OCI-LY7 (cell line): ENCODE results near the gene ADAMTS2. TPM values are rescaled to one million over a fixed set of nuclear protein-coding genes. Genes with fewer than 3 reads are reported as not detected.

Experiments used
- BruUV-seq: library from RNA; stranded (reverse); fragments of 400-500 nt; replicated peaks from 2 replicates; lab custom pipeline; 2021; lab: Mats Ljungman, UMichigan
- CTCF ChIA-PET: fragments of 300-600 bp; sonication (Branson Sonifier 250); formaldehyde crosslinking; loops from one replicate; lab custom pipeline; 2022; ENCODE audit warnings: antibody characterized with exemption; ENCODE audit not compliant: unreplicated experiment; lab: Charles Lee
- POLR2A ChIA-PET: fragments of 300-600 bp; sonication (Branson Sonifier 250); formaldehyde crosslinking; loops from one replicate; lab custom pipeline; 2022; ENCODE audit warnings: antibody characterized with exemption; lab: Charles Lee
- DNase-seq: peaks from one replicate; pipeline ENCODE4 v3.0.0-alpha.2; 2015; ENCODE audit warnings: low spot score
- H2AFZ ChIP-seq: fragments of 200-600 bp; sonication (generic), shearing (Covaris generic); 2 replicates; pipeline ENCODE4 v1.6.1; 2014; ENCODE audit warnings: mild to moderate bottlenecking, antibody characterized with exemption, low read length, moderate library complexity
- H3K27ac ChIP-seq: fragments of 200-600 bp; sonication (generic); 2 replicates; pipeline ENCODE4 v1.5.1; 2014; ENCODE audit warnings: mixed run types, low read depth, mild to moderate bottlenecking, moderate library complexity, low read length, inconsistent platforms; ENCODE audit not compliant: poor library complexity, severe bottlenecking
- H3K36me3 ChIP-seq: fragments of 200-600 bp; sonication (generic); 2 replicates; pipeline ENCODE4 v1.6.1; 2014; ENCODE audit warnings: mild to moderate bottlenecking, antibody characterized with exemption, low read length, moderate library complexity, mixed read lengths; ENCODE audit not compliant: insufficient read depth
- H3K4me1 ChIP-seq: fragments of 200-600 bp; sonication (generic); 2 replicates; pipeline ENCODE4 v1.5.1; 2014; ENCODE audit warnings: mild to moderate bottlenecking, low read length; ENCODE audit not compliant: insufficient read depth, poor library complexity, severe bottlenecking
- H3K4me2 ChIP-seq: fragments of 200-600 bp; sonication (generic); 2 replicates; pipeline ENCODE4 v1.6.1; 2014; ENCODE audit warnings: mild to moderate bottlenecking, low read length
- H3K4me3 ChIP-seq: fragments of 200-600 bp; sonication (generic); 2 replicates; pipeline ENCODE4 v1.5.1; 2014; ENCODE audit warnings: mild to moderate bottlenecking, low read depth, low read length; ENCODE audit not compliant: poor library complexity, severe bottlenecking
- H3K79me2 ChIP-seq: fragments of 200-600 bp; sonication (generic); 2 replicates; pipeline ENCODE4 v1.6.1; 2016; ENCODE audit warnings: low read depth, mild to moderate bottlenecking, low read length, moderate library complexity, mixed read lengths; ENCODE audit not compliant: insufficient read depth
- H3K9me2 ChIP-seq: fragments of 200-600 bp; sonication (generic); 2 replicates; pipeline ENCODE4 v1.6.1; 2016; ENCODE audit warnings: mild to moderate bottlenecking, low read length, mixed read lengths; ENCODE audit not compliant: insufficient read depth
- H3K9me3 ChIP-seq: fragments of 200-600 bp; sonication (generic); 2 replicates; pipeline ENCODE4 v1.6.1; 2014; ENCODE audit warnings: mild to moderate bottlenecking, mixed run types, low read length, mixed read lengths
- H4K20me1 ChIP-seq: fragments of 200-600 bp; sonication (generic); 2 replicates; pipeline ENCODE4 v1.6.1; 2014; ENCODE audit warnings: mild to moderate bottlenecking, antibody characterized with exemption, low read length, moderate library complexity, mixed read lengths; ENCODE audit not compliant: insufficient read depth
- EZH2phosphoT487 ChIP-seq: fragments of 200-600 bp; sonication (generic); IDR thresholded peaks from 2 replicates; pipeline ENCODE4 v1.6.1; 2018; ENCODE audit warnings: low read depth, borderline replicate concordance, mild to moderate bottlenecking, mixed run types, antibody characterized with exemption, low read length, moderate library complexity, mixed read lengths
- intact Hi-C: fragments of 100-400 bp; cut with micrococcal nuclease; formaldehyde crosslinking; loops from one replicate; pipeline ENCODE4 v1.10.0; 2022; ENCODE audit not compliant: unreplicated experiment
- total RNA-seq, 2 experiments: library from RNA; depleted of rRNA in 1 of 2; stranded (reverse); fragments of >200 nt in 1 of 2; shearing (Covaris generic) in 1 of 2; gene quantifications; 2 replicates each; pipeline ENCODE4 v1.2.3, GENCODE V29; 2014 to 2022
- TF ChIP-seq, protein P1 (sequence below): fragments of 200-600 bp; sonication (generic); conservative IDR thresholded peaks from 2 replicates; pipeline ENCODE4 v1.5.1; 2014; ENCODE audit warnings: mild to moderate bottlenecking, antibody characterized with exemption, low read length, moderate library complexity, mixed read lengths

Gene ADAMTS2
- total RNA-seq, 2 experiments from 2014 or later: not detected

DNA sequence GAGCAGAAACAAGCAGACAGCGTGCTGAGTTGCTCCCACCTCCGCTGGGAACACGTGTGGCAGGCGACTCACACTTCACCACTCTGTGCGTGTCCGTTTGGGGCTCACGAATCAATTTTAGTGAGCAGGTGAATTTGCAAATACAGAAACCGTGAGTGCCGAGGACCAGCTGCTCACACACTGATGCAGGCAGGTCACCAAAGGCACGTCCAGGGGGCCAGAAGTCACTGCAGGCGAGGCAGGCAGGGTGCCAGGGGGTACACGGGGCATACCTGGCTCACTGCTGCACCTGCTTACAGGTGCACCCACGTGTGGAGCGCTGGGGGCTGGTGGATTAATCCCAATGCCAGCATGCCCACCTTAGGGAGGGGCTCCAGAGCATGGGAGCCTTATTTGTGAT is 216.3 kb downstream of the ADAMTS2 start:
- H3K4me1 ChIP-seq: no peaks in the 10 kb centered on the region
- no peak overlapping the region for H3K4me3 ChIP-seq
- H3K9me2 ChIP-seq: no peaks in the 10 kb centered on the region
- intact Hi-C loops: no loop called here
- no peaks in the 10 kb centered on the region for H3K36me3 ChIP-seq
- no peaks in the 10 kb centered on the region for H3K9me3 ChIP-seq
- H3K4me2 ChIP-seq: no peak overlapping the region
- no peaks in the 10 kb centered on the region for H4K20me1 ChIP-seq
- no peak overlapping the region for H3K27ac ChIP-seq
- no peak overlapping the region for H2AFZ ChIP-seq
- no peak for DNase-seq
- BruUV-seq: no TSS peak
- no peaks in the 10 kb centered on the region for H3K79me2 ChIP-seq
- CTCF ChIA-PET: no interaction called here
- POLR2A ChIA-PET: no interaction called here
- TF ChIP-seq EZH2phosphoT487: no peak
- TF ChIP-seq, protein P1, sequence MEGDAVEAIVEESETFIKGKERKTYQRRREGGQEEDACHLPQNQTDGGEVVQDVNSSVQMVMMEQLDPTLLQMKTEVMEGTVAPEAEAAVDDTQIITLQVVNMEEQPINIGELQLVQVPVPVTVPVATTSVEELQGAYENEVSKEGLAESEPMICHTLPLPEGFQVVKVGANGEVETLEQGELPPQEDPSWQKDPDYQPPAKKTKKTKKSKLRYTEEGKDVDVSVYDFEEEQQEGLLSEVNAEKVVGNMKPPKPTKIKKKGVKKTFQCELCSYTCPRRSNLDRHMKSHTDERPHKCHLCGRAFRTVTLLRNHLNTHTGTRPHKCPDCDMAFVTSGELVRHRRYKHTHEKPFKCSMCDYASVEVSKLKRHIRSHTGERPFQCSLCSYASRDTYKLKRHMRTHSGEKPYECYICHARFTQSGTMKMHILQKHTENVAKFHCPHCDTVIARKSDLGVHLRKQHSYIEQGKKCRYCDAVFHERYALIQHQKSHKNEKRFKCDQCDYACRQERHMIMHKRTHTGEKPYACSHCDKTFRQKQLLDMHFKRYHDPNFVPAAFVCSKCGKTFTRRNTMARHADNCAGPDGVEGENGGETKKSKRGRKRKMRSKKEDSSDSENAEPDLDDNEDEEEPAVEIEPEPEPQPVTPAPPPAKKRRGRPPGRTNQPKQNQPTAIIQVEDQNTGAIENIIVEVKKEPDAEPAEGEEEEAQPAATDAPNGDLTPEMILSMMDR: no peak

DNA sequence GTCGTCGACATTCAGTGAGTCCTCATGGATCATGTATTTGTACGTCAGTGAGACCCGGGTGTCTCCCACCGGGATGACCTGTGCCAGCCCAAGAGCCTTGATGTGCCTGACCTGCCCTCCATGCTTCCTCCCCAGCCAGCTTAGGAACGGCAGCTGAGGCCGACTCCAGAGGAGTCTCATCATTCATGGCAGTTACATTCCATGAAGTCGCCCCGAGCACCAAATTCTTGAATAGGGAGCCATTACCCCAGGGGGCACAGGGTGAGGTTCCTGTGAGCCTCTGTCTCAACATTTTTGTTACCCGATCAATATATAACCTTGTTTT is 217.3 kb downstream of the ADAMTS2 start:
- intact Hi-C loops: no loop called here

More for the DNA sequence above, 217.3 kb downstream of the ADAMTS2 start:
- Histone ChIP-seq H3K27ac (no peak overlapping the region), H4K20me1 (no peaks in the 10 kb centered on the region), H3K4me2 (no peak overlapping the region), H2AFZ (no peak overlapping the region), H3K4me1 (no peaks in the 10 kb centered on the region), H3K9me3 (no peaks in the 10 kb centered on the region), H3K79me2 (no peaks in the 10 kb centered on the region), H3K4me3 (no peak overlapping the region), H3K36me3 (no peaks in the 10 kb centered on the region), H3K9me2 (no peaks in the 10 kb centered on the region)
- ChIA-PET CTCF (no interaction called here), POLR2A (no interaction called here)
- no peak for TF ChIP-seq EZH2phosphoT487
- TF ChIP-seq, protein P1: no peak
- no TSS peak for BruUV-seq
- no peak for DNase-seq
